Activated CD8-positive, alpha-beta memory T cell treated with anti-CD3 and anti-CD28 coated beads, Interleukin-2, amount 50 U/mL, for 24 hours (primary cell): ENCODE results near the gene PSD.

Source experiments
- DNase-seq: peaks from one replicate; pipeline ENCODE4 v3.0.0-alpha.2; 2020; ENCODE audit errors: extremely low read depth

PSD gene

GRCh38 chr10:102420181-102420713 lies 1.7 kb upstream of the PSD start:
- DNase-seq: no peak

DNA sequence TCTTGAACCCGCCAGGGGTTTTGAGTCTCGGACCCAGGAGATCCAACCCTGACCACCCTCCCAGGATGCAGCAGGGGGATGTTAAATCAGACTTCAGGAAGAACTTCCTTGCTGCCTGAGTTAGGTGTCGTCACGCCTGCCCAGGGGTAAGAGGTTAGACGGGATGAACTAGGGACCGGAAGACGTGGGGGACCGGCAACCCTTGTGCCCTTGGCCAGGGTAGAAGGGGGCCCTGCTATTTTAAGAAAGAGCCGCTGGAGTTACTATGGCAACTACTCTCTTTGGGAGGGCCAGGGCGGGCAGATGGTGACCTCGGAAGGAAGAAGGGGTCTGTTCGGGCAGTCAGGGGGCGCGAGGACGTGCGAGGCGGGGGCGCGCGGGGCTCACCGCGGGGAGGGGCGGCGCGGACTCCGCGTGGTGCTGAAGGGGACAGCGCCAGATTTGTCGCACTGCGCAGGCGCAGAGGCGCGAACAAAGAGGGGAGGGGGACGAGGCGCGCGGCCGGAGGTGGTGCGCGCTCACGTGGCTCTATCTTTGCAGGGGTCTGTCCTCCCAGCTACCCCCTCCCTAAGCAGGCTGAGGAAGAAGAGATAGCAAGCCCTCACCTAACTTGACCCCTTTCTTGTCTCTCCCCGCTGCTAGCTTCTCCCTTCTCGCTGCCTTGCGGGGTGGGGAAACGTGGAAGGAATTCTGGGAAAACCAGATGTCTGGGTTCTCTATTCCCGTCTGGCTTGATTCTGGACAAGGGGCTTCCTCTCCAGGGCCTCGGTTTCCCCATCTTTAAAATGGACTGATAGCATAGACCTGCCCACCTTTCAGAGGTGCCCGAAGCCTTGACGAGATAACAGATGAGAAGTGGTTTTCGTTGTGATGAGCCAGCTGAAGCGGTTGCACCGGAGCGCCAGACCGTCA lies 940 bp upstream of the PSD start:
- no peak for DNase-seq

- DNase-seq: no peak
Measured at GRCh38 chr10:102416695-102417094, 1.9 kb downstream of the PSD start.

GRCh38 chr10:102416283-102416682 lies 2.3 kb downstream of the PSD start:
- no peak for DNase-seq

DNA sequence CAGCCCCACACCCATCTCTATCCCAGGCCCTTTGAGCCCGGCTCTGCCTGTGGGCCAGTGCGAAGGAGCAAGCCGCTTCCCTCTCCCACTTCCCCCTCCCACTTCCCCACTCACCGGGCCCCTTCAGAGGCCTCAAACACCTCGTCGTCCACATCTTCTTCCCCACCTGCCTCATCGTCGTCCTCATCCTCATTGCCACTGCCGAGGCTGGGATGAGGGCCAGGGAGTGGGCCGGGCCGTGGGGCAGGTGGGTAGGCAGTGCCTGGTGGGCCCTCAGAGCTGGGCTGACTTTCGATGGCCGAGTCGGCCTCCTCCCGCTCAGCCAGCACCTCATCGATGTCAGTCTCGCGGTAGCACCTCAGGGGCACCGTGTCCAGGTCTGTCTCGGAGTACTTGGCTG lies 3.8 kb downstream of the PSD start:
- no peak for DNase-seq

DNA sequence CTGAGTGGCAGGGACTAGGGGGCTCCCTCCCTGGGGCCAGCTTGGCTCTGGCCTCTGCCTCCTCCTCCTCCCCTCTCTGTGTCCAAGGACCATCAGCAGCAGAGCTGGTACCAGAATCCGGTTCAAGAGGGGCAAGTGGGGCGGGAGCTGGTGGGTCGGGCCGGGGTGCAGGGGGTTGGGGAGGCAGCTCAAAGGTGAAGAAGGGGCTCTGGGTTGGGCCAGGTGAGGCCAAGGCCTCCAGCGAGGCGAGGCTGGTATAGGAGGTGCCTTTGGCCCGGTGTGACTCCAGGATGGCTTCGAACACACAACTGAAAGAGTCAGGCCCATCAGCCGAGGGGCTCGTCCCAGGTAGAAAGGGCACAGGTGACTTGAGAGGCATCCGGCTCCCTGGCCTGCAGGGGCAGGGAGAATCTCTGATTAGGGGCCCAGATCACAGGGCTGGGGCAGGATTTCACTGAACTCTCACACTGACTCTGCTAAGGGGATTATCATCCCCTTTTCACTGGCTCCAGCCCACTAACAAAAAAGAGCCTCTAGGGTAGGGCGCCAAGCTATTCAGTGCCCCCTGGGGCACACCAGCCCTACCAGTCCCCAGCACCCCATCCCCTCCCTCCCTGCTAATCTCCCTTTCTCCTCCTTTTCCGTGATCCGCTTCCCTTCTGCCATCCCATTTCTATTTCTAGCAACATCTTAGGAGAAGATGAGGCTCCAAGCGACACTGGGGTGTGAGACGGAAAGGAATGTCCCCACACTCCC lies 4.6 kb downstream of the PSD start:
- no peak for DNase-seq

GRCh38 chr10:102413053-102413705 lies 5.4 kb downstream of the PSD start:
- no peak for DNase-seq

- no peak for DNase-seq
Measured at GRCh38 chr10:102412293-102412692, 6.3 kb downstream of the PSD start.

DNA sequence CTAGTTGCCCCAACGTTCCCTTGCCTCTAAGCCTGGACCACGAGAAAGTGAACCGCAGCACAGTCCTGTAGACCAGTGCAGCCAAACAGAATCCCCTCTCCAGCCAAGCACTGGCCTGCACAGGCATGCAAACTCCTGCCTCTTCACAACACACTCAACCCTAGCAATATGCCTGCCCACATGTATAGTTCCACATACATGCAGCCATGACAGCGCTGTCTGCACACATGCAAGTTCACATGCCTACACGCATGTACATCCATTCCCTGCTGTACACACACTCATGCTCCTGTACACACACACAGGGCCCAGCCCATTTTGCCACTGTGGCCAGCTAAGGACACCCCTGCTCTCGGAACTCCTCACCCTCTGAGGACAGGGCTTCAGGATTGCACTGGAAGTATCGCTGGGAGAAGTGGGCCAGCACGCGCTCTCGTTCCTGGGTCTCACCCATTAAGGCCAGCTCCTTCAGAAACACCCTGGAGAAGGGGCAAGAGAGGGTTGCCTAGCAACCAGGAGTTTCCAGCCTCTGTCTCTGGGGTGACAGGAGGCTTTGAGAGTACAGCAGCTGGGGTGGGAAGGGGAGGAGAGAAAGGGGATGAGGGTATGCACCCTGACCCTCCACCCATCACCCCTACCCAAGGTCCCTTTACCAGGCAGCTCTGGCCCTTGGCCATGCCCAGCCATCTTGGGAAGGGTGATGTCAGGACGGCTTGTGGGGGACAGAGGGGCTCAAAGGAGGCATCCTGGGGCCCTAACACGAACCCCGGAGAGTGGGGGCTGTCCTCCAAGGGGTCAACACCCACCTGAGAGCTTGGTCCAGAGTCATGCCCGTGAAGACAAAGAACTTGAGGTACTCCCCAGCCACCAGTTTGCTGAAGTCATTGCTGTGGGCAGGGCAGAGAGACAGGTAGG lies 7.0 kb downstream of the PSD start:
- no peak for DNase-seq

DNA sequence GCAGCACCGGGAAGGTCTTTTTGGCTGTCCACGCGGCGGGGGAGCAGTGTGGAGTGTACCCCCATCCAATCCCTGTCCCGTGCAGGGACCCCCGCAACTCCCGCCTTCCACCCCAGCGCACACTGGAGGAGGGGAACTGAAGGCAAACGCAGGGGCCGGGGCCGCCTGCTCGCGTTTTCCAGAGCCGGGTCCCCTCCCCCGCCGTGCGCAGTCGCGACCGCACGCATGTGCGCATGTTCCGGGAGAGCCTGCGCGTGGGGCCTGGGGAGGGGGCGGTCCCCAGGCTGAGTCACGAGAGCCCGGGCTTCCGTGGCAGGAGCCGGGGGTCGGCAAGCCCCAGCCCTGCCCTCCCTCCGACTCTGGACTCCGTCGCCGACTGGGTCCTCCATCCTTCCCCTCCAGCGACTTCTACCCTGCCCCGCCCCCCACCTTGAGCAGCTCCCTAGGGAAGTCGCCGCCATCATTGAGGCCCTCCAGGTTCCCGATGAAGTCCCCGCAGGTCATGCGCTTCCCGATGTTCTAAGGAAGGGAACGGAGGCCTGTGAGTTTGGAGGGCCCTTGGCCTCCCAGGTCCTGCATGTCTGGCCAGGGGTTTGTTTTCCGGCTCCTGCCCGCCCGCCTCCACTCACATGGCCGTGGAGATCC lies 8.0 kb downstream of the PSD start:
- DNase-seq: no peak

- DNase-seq: no peak
Measured at GRCh38 chr10:102409604-102410428, 8.8 kb downstream of the PSD start.

DNA sequence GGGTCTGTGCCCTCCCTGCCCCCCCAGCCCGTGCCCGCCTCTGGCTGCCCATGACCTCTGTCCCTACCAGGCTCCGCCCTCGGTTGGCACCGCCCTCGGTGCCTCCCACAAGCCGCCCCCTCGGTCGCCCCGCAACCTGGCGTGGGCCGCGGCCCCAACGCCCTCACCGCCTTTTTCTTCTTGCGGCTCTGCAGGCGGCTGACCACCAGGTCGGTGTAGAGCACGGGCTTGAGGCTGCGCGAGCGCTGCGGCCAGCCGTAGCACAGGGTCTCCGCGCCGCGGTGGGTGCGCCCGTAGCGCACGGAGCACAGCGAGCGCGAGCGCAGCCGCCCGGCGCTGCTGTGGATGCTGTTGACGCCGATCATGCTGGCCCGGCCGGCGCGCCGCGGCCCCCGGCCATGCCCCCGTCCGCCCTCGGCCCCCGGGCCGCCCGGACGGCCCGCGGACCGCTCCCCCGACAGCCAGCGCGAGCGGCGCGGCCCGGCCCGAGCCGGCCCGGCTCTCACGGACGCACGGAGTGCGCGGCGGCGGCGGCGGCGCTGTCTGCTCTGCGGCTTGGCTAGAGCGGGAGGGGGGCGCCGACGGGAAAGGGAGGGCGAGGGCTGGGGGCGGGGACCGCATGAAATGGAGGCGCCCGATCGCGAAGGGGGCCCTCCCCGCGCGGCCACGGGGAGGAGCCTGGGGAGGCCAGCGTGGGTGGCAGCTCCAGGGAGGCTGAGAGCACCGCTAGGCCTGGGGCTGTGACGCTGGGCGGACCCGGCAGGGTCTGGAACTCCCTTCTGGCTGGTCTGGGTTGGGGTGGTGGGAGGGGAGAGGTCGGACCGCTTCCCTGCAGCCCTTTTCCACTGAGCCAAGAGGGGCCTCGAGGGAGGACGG lies 9.6 kb downstream of the PSD start:
- DNase-seq: no peak

GRCh38 chr10:102408131-102408727 lies 10.4 kb downstream of the PSD start:
- no peak for DNase-seq

DNA sequence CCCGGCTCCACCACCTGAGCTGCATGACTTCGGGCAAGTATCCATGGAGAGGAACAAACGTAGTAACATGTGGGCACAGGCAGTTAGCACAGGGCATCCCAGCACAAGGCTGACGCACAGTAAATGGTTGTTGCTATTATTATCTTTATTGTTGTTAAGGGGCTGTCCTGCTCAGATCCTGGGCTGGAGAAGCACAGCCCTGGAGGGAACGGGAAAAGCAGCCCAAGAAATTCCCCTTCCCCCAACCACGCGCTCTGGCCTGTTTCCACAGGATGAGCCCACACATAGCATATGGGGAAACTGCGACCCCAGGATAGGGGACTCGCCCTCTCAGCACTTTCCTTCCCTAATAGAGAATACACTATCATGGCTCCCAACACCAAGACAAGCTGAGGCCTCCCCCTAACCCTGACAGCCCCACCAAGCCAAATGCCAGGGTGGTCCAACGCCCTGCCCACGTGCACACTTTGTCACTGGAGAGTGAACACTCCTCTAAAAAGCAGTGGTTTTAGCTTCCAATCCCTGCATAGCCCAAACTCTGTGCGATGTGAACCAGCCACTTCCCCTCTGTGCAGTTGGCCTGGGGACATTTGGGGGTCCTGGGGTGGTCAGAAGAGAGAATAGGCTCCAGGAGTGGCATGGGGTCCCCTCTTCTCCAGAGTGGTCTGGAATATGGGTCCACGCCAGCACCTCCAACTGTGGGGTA lies 11.0 kb downstream of the PSD start:
- no peak for DNase-seq

GRCh38 chr10:102406815-102407214 lies 11.8 kb downstream of the PSD start:
- DNase-seq: no peak

GRCh38 chr10:102405632-102406031 lies 13.0 kb downstream of the PSD start:
- no peak for DNase-seq

GRCh38 chr10:102405108-102405571 lies 13.4 kb downstream of the PSD start:
- DNase-seq: no peak
